Raji (cell line): ENCODE measurements around the gene LCMT1.

Source experiments
- POLR2A ChIP-seq: IDR thresholded peaks from 2 replicates; pipeline ENCODE4 v1.6.1; 2011; ENCODE audit warnings: low read depth, low read length, control low read depth; ENCODE audit not compliant: insufficient read depth

LCMT1 gene

GRCh38 chr16:25118851-25119578 lies 7.5 kb downstream of the LCMT1 start:
- TF ChIP-seq POLR2A: no peak

GRCh38 chr16:25121824-25122600 lies 10.5 kb downstream of the LCMT1 start:
- TF ChIP-seq POLR2A: no peak

- no peak for TF ChIP-seq POLR2A
Observed at GRCh38 chr16:25124503-25124902, 13.0 kb downstream of the LCMT1 start.

GRCh38 chr16:25126820-25127232 lies 15.3 kb downstream of the LCMT1 start:
- TF ChIP-seq POLR2A: no peak

- no peak for TF ChIP-seq POLR2A
Observed at GRCh38 chr16:25134166-25134700, 22.7 kb downstream of the LCMT1 start.

GRCh38 chr16:25135254-25135878 lies 23.8 kb downstream of the LCMT1 start:
- no peak for TF ChIP-seq POLR2A

GRCh38 chr16:25138130-25138529 lies 26.6 kb downstream of the LCMT1 start:
- TF ChIP-seq POLR2A: no peak

- TF ChIP-seq POLR2A: no peak
Observed at GRCh38 chr16:25140459-25140858, 28.9 kb downstream of the LCMT1 start.

- TF ChIP-seq POLR2A: no peak
Observed at GRCh38 chr16:25141648-25142047, 30.1 kb downstream of the LCMT1 start.

- TF ChIP-seq POLR2A: no peak
Observed at GRCh38 chr16:25143928-25144327, 32.4 kb downstream of the LCMT1 start.

GRCh38 chr16:25148568-25149215 lies 37.1 kb downstream of the LCMT1 start:
- no peak for TF ChIP-seq POLR2A

- TF ChIP-seq POLR2A: no peak
Observed at GRCh38 chr16:25151996-25152395, 40.5 kb downstream of the LCMT1 start.

- TF ChIP-seq POLR2A: no peak
Observed at GRCh38 chr16:25155553-25156460, 44.3 kb downstream of the LCMT1 start.

GRCh38 chr16:25157271-25157875 lies 45.8 kb downstream of the LCMT1 start:
- no peak for TF ChIP-seq POLR2A
